AG04449 (cell line): ENCODE measurements around the gene GRID2.

Experiments
- CTCF ChIA-PET: fragments of 350-600 bp; formaldehyde crosslinking; extraction: SDS; loops from one replicate; lab custom pipeline; 2021; ENCODE audit warnings: antibody characterized with exemption; lab: Yijun Ruan, JAX
- POLR2A ChIA-PET: fragments of 400-600, 350-600 bp; formaldehyde crosslinking; extraction: SDS; loops from one replicate; lab custom pipeline; 2020; ENCODE audit warnings: antibody characterized with exemption, inconsistent platforms; lab: Yijun Ruan, JAX
- DNase-seq: peaks from one replicate; pipeline ENCODE4 v3.0.0-alpha.2; 2010; ENCODE audit warnings: low read depth, low spot score
- H3K4me3 ChIP-seq: 2 replicates; pipeline ENCODE4 v1.5.1; 2011; ENCODE audit warnings: low read depth, mild to moderate bottlenecking, control low read depth, low read length
- CTCF ChIP-seq: IDR thresholded peaks from one replicate; pipeline ENCODE4 v1.5.1; 2011; ENCODE audit warnings: mild to moderate bottlenecking, moderate library complexity, low read length, control low read depth, inconsistent platforms; ENCODE audit not compliant: insufficient read depth; ENCODE audit errors: missing control alignments

GRID2 gene

GRCh38 chr4:93814722-93815121, 1511.0 kb downstream of the GRID2 start:
- no peak for TF ChIP-seq CTCF
- ChIA-PET POLR2A (no interaction called here), CTCF (no interaction called here)
- DNase-seq = no peak
- no peak overlapping the region for H3K4me3 ChIP-seq
